Ishikawa (cell line): ENCODE data around the gene ZNF367.

Experiments used
- CEBPB ChIP-seq: IDR thresholded peaks from 2 replicates; pipeline ENCODE4 v1.6.1; 2012
- CREB1 ChIP-seq: IDR thresholded peaks from 2 replicates; pipeline ENCODE4 v1.6.1; 2012; ENCODE audit warnings: low read depth
- EGR1 ChIP-seq: IDR thresholded peaks from 2 replicates; pipeline ENCODE4 v1.6.1; 2012
- EP300 ChIP-seq: IDR thresholded peaks from 2 replicates; pipeline ENCODE4 v1.6.1; 2012; ENCODE audit warnings: borderline replicate concordance
- FOXM1 ChIP-seq: IDR thresholded peaks from 2 replicates; pipeline ENCODE4 v1.6.1; 2012; ENCODE audit warnings: low read depth, borderline replicate concordance
- MAX ChIP-seq: IDR thresholded peaks from 2 replicates; pipeline ENCODE4 v1.6.1; 2012
- NFIC ChIP-seq: IDR thresholded peaks from 2 replicates; pipeline ENCODE4 v1.6.1; 2012
- RAD21 ChIP-seq: IDR thresholded peaks from 2 replicates; pipeline ENCODE4 v1.6.1; 2012; ENCODE audit warnings: low read depth
- REST ChIP-seq: IDR thresholded peaks from 2 replicates; pipeline ENCODE4 v1.6.1; 2012; ENCODE audit warnings: low read depth, mild to moderate bottlenecking
- TAF1 ChIP-seq: IDR thresholded peaks from 2 replicates; pipeline ENCODE4 v1.6.1; 2012; ENCODE audit warnings: low read depth, mild to moderate bottlenecking
- TCF12 ChIP-seq: IDR thresholded peaks from 2 replicates; pipeline ENCODE4 v1.6.1; 2012; ENCODE audit warnings: low read depth
- TEAD4 ChIP-seq: IDR thresholded peaks from 2 replicates; pipeline ENCODE4 v1.6.1; 2012
- YY1 ChIP-seq: IDR thresholded peaks from 2 replicates; pipeline ENCODE4 v1.6.1; 2012; ENCODE audit warnings: low read depth
- ZBTB7A ChIP-seq: IDR thresholded peaks from 2 replicates; pipeline ENCODE4 v1.6.1; 2012; ENCODE audit warnings: low read depth

ZNF367 gene

GRCh38 chr9:96386157-96386556 lies 32.0 kb downstream of the ZNF367 start:
- no peak for TF ChIP-seq CEBPB
- no peak for TF ChIP-seq TAF1
- TF ChIP-seq MAX, result no peak
- TF ChIP-seq TCF12, result no peak
- no peak for TF ChIP-seq CREB1
- no peak for TF ChIP-seq YY1
- TF ChIP-seq REST, result no peak

- TF ChIP-seq REST (no peak), FOXM1 (no peak), CEBPB (no peak), RAD21 (no peak), YY1 (no peak), EGR1 (no peak), TCF12 (no peak), MAX (peak; percentile 40), CREB1 (no peak), ZBTB7A (peak; percentile 59), EP300 (no peak), NFIC (no peak), TAF1 (peak; percentile 22; the same call in 1 of the 2 replicates)
Observed at GRCh38 chr9:96383165-96383942, 34.8 kb downstream of the ZNF367 start, which contains the start of gene SLC35D2. Gene SLC35D2 (minus strand): TSS chr9:96383711. CDS start chr9:96383634, 77 bp downstream.

- TF ChIP-seq REST (no peak), MAX (no peak), TEAD4 (no peak), TAF1 (no peak), ZBTB7A (no peak), EP300 (no peak), FOXM1 (no peak), EGR1 (no peak)
Observed at GRCh38 chr9:96382839-96383164, 35.4 kb downstream of the ZNF367 start.

- no peak for TF ChIP-seq TAF1
Observed at GRCh38 chr9:96382175-96382574, 36.0 kb downstream of the ZNF367 start.

- TF ChIP-seq EGR1 (no peak), CEBPB (no peak), CREB1 (no peak), ZBTB7A (no peak), TEAD4 (no peak), REST (no peak)
Observed at GRCh38 chr9:96381696-96382095, 36.5 kb downstream of the ZNF367 start.
